B cell (primary cell): ENCODE data around the gene MGARP. TPM values are rescaled to one million over a fixed set of nuclear protein-coding genes. Genes with fewer than 3 reads are reported as not detected.

Source experiments
- ATAC-seq: fragments of 200-7000 bp; cut with Tn5 transposase; one replicate; pipeline ENCODE4 v1.10.0; 2021; ENCODE audit warnings: low read depth, mild to moderate bottlenecking, moderate number of reproducible peaks, moderate library complexity
- CTCF ChIA-PET: fragments of 350-600 bp; sonication (Branson Sonifier 250); formaldehyde crosslinking; loops from one replicate; lab custom pipeline; 2021; ENCODE audit warnings: antibody characterized with exemption, inconsistent platforms; lab: Charles Lee
- POLR2A ChIA-PET: fragments of 350-600 bp; sonication (Branson Sonifier 250); formaldehyde crosslinking; loops from one replicate; lab custom pipeline; 2021; ENCODE audit warnings: antibody characterized with exemption; lab: Charles Lee
- DNase-seq: peaks from one replicate; pipeline ENCODE4 v3.0.0; 2013
- H2AFZ ChIP-seq: 2 replicates; pipeline ENCODE4 v1.6.1; 2012; ENCODE audit warnings: mild to moderate bottlenecking, low read depth, low read length; ENCODE audit not compliant: insufficient read depth, poor library complexity, severe bottlenecking
- H3K27ac ChIP-seq, 2 donors: 1 replicate in 1 of 2; 2 replicates in 1 of 2; pipeline ENCODE4 v1.5.1; 2012 to 2013; ENCODE audit warnings: low read length in 2 of 2, mild to moderate bottlenecking in 2 of 2, moderate library complexity in 1 of 2
- H3K27me3 ChIP-seq, 4 experiments: fragments of 200-600 bp in 1 of 4; sonication (generic) in 1 of 4; replicated peaks in 1 of 4; 1 replicate in 2 of 4; 2 replicates in 2 of 4; pipeline versions ENCODE4 v1.6.1 to v1.7.0; 2013 to 2016; ENCODE audit warnings: low read length in 3 of 4, mild to moderate bottlenecking in 2 of 4, mixed read lengths in 1 of 4, moderate library complexity in 1 of 4; ENCODE audit not compliant: insufficient read depth in 4 of 4, control insufficient read depth in 3 of 4; ENCODE audit errors: control extremely low read depth in 1 of 4
- H3K36me3 ChIP-seq, 2 experiments: replicated peaks in 1 of 2; 1 replicate in 1 of 2; 2 replicates in 1 of 2; pipeline versions ENCODE4 v1.6.1 to v1.7.1; 2013; ENCODE audit warnings: low read length in 1 of 2; ENCODE audit not compliant: insufficient read depth in 2 of 2, control insufficient read depth in 1 of 2; ENCODE audit errors: control extremely low read depth in 1 of 2, extremely low read depth in 1 of 2
- H3K4me1 ChIP-seq, 2 donors: fragments of 200-600 bp in 1 of 2; sonication (generic) in 1 of 2; 1 replicate in 1 of 2; 2 replicates in 1 of 2; pipeline versions ENCODE4 v1.5.1 to v1.6.1; 2013 to 2017; ENCODE audit warnings: low read length in 2 of 2; ENCODE audit not compliant: control insufficient read depth in 2 of 2, insufficient read depth in 2 of 2
- H3K4me2 ChIP-seq: replicated peaks from 2 replicates; pipeline ENCODE3; 2012; ENCODE audit warnings: mild to moderate bottlenecking, low read depth, low read length; ENCODE audit not compliant: poor library complexity, severe bottlenecking
- H3K4me3 ChIP-seq, 5 experiments: fragments of 200-600 bp in 1 of 5; sonication (generic) in 1 of 5; 1 replicate in 3 of 5; 2 replicates in 2 of 5; pipeline versions ENCODE4 v1.5.1 to v1.7.0; 2011 to 2016; ENCODE audit warnings: low read length in 4 of 5, mild to moderate bottlenecking in 4 of 5, low read depth in 2 of 5, control low read depth in 1 of 5, moderate library complexity in 1 of 5; ENCODE audit not compliant: insufficient read depth in 1 of 5; ENCODE audit errors: control extremely low read depth in 1 of 5, extremely low read depth in 1 of 5
- H3K79me2 ChIP-seq: fragments of 200-600 bp; sonication (generic); one replicate; pipeline ENCODE4 v1.6.0; 2016; ENCODE audit warnings: low read length; ENCODE audit not compliant: control insufficient read depth, insufficient read depth
- H3K9ac ChIP-seq: fragments of 200-600 bp; sonication (generic); 2 replicates; pipeline ENCODE4 v1.6.1; 2017; ENCODE audit warnings: mild to moderate bottlenecking, low read length, moderate library complexity
- H3K9me3 ChIP-seq, 3 donors: one replicate each; pipeline versions ENCODE4 v1.6.1 to v1.7.1; 2013; ENCODE audit warnings: low read length in 2 of 3; ENCODE audit not compliant: control insufficient read depth in 2 of 3, insufficient read depth in 1 of 3; ENCODE audit errors: control extremely low read depth in 1 of 3
- H4K20me1 ChIP-seq: 2 replicates; pipeline ENCODE4 v1.6.0; 2012; ENCODE audit warnings: mild to moderate bottlenecking, low read length; ENCODE audit not compliant: insufficient read depth, control insufficient read depth, poor library complexity, severe bottlenecking
- H3K27ac Mint-ChIP-seq: one replicate; pipeline ENCODE4 v1.8.0; 2021; ENCODE audit warnings: mixed read lengths
- H3K27me3 Mint-ChIP-seq: one replicate; pipeline ENCODE4 v1.8.0; 2021; ENCODE audit warnings: mixed read lengths
- H3K4me1 Mint-ChIP-seq: one replicate; pipeline ENCODE4 v1.8.0; 2021; ENCODE audit warnings: mixed read lengths
- H3K4me3 Mint-ChIP-seq: one replicate; pipeline ENCODE4 v1.8.0; 2021; ENCODE audit warnings: mixed read lengths
- H3K9me3 Mint-ChIP-seq: one replicate; pipeline ENCODE4 v1.8.0; 2022; ENCODE audit warnings: mixed read lengths; ENCODE audit not compliant: insufficient read depth
- CTCF ChIP-seq: fragments of 200-600 bp; IDR thresholded peaks from one replicate; pipeline ENCODE4 v1.8.0; 2022; ENCODE audit warnings: antibody characterized with exemption, mild to moderate bottlenecking
- EZH2 ChIP-seq: IDR thresholded peaks from 2 replicates; pipeline ENCODE4 v1.6.1; 2012; ENCODE audit warnings: borderline replicate concordance, low read depth, mild to moderate bottlenecking, moderate library complexity, low read length; ENCODE audit not compliant: insufficient read depth, poor library complexity, severe bottlenecking
- WGBS: methylation state at CpG from one replicate; pipeline ENCODE4 v1.1.5; 2013; ENCODE audit warnings: missing lambda C conversion rate; ENCODE audit not compliant: insufficient coverage; 5-methylcytosine and 5-hydroxymethylcytosine counted together
- intact Hi-C: fragments of 100-400 bp; cut with micrococcal nuclease; formaldehyde crosslinking; loops from one replicate; pipeline ENCODE4 v1.10.0; 2022
- polyA plus RNA-seq: library from polyadenylated mRNA; depleted of rRNA; stranded (reverse); fragments of >200 nt; gene quantifications from 2 replicates; pipeline ENCODE4 v1.2.3, GENCODE V29; 2012
- total RNA-seq, 2 donors: library from RNA; stranded (reverse); fragments of 120-200 nt in 1 of 2; gene quantifications; 1 replicate in 1 of 2; 2 replicates in 1 of 2; pipeline versions ENCODE4 v1.2.3 to v1.2.4, GENCODE V29; 2013 to 2022

MGARP gene
- total and polyA plus RNA-seq, 2 donors (not counting 1 experiment from before 2014, with no cell fraction given): 0.28 TPM; not detected in 1

DNA sequence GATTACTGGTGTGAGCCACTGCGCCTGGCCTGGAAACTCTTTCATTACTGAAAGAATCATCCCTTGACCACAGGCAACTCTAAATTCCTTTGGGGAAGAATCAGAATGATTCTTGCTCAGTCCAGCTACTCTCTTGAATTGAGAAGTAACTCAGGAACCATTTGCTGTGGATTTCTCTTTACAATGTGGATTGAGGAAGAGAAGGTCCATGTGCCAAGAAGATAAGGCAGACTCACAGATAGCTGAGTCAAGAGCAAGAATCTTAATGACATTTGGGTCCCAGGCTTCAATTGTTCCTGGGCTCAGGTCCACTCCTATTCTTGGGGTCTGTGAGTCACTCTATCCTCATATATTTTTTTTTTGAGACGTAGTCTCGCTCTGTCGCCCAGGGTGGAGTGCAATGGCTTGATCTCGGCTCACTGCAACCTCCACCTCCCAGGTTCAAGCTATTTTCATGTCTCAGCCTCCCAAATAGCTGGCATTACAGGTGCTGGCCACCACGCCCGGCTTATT lies 6.2 kb upstream of the MGARP start:
- no peaks in the 10 kb centered on the region for H4K20me1 ChIP-seq
- peaks cover 6% of the 10 kb centered on the region for H3K9me3 Mint-ChIP-seq
- no peak overlapping the region for H3K4me3 Mint-ChIP-seq
- no peaks in the 10 kb centered on the region for H3K79me2 ChIP-seq
- no peak overlapping the region for H3K27ac Mint-ChIP-seq
- peaks cover 0 to 3% (median 0%) of the 10 kb centered on the region in 4 experiments for H3K27me3 ChIP-seq
- intact Hi-C loops: no loop called here
- H3K36me3 ChIP-seq: peaks cover 3 to 26% of the 10 kb centered on the region in 2 experiments
- ATAC-seq: no peak
- ChIA-PET CTCF (interaction anchor here (4.4 kb wide), 1 partner anchor 11 kb away, joined by 27 read pairs; no protein-coding TSS in a partner anchor), POLR2A (no interaction called here)
- no peaks in the 10 kb centered on the region for H3K27me3 Mint-ChIP-seq
- no peak overlapping the region for H3K27ac ChIP-seq
- no peak for DNase-seq
- H3K4me1 ChIP-seq: no peaks in the 10 kb centered on the region
- no peak overlapping the region for H3K4me2 ChIP-seq
- no peaks in the 10 kb centered on the region for H3K4me1 Mint-ChIP-seq
- WGBS: 98% methylated on average over 4 of the region's 7 CpGs
- no peak overlapping the region for H3K9ac ChIP-seq
- no peak overlapping the region for H2AFZ ChIP-seq
- peaks cover 0 to 7% (median 7%) of the 10 kb centered on the region in 3 donors for H3K9me3 ChIP-seq
- no peak overlapping the region for H3K4me3 ChIP-seq
- no peak for TF ChIP-seq EZH2
- no peak for TF ChIP-seq CTCF

GRCh38 chr4:139282721-139283075 lies 2.7 kb upstream of the MGARP start:
- no peak overlapping the region for H3K27ac Mint-ChIP-seq
- H3K27me3 ChIP-seq: peaks cover 0 to 29% (median 21%) of the 10 kb centered on the region in 4 experiments
- DNase-seq (no peak), ATAC-seq (no peak)
- CTCF ChIA-PET: interaction anchor here (0.6 to 5.2 kb wide), 4 partner anchors 13 to 1326 kb away, joined by 4 to 25 read pairs (median 5); no protein-coding TSS in a partner anchor
- H3K79me2 ChIP-seq: no peaks in the 10 kb centered on the region
- no peak overlapping the region for H3K4me2 ChIP-seq
- H3K4me3 Mint-ChIP-seq: no peak overlapping the region
- TF ChIP-seq EZH2 (no peak), CTCF (no peak)
- intact Hi-C loops: no loop called here
- no peak overlapping the region for H2AFZ ChIP-seq
- H3K9me3 Mint-ChIP-seq: peaks cover 6% of the 10 kb centered on the region
- no peak overlapping the region for H3K9ac ChIP-seq
- no peak overlapping the region for H3K4me3 ChIP-seq
- H3K4me1 Mint-ChIP-seq: peaks cover 18% of the 10 kb centered on the region
- no peak overlapping the region for H3K27ac ChIP-seq
- H4K20me1 ChIP-seq: no peaks in the 10 kb centered on the region
- peaks cover 17 to 19% of the 10 kb centered on the region in 2 donors for H3K4me1 ChIP-seq
- peaks cover 26% of the 10 kb centered on the region for H3K27me3 Mint-ChIP-seq
- peaks cover 0 to 3% of the 10 kb centered on the region in 2 experiments for H3K36me3 ChIP-seq
- POLR2A ChIA-PET: no interaction called here
- peaks cover 0 to 14% (median 7%) of the 10 kb centered on the region in 3 donors for H3K9me3 ChIP-seq
